Naive thymus-derived CD8-positive, alpha-beta T cell (primary cell): Measurements from ENCODE around the gene GUF1. TPM values are rescaled to one million over a fixed set of nuclear protein-coding genes. Genes with fewer than 3 reads are reported as not detected.
"Not testable (repeated sequence)": the region's sequence is repeated elsewhere in the genome, so short reads cannot be mapped to it uniquely, and the experiment has no call there.

Experiments
- ATAC-seq, 2 donors: fragments of 150-1000 bp; cut with Tn5 transposase in 1 of 2; sonication (Bioruptor Pico), chemical (Tn5 transposase) in 1 of 2; 1 replicate in 1 of 2; 2 replicates in 1 of 2; pipeline ENCODE4 v1.10.0; 2021; ENCODE audit warnings: mild to moderate bottlenecking in 2 of 2, moderate library complexity in 2 of 2
- POLR2A ChIA-PET: fragments of 350-600 bp; sonication (Branson Sonifier 250); formaldehyde crosslinking; loops from one replicate; lab custom pipeline; 2021; ENCODE audit warnings: antibody characterized with exemption; lab: Charles Lee
- DNase-seq, 10 donors: peaks; one replicate each; pipeline versions ENCODE4 v3.0.0 to v3.0.0-alpha.2; 2020 to 2022
- H3K27ac Mint-ChIP-seq, 10 donors: one replicate each; pipeline ENCODE4 v1.8.0; 2020 to 2022; ENCODE audit warnings: mild to moderate bottlenecking in 10 of 10, mixed read lengths in 10 of 10, moderate library complexity in 4 of 10, inconsistent platforms in 1 of 10
- H3K27me3 Mint-ChIP-seq, 5 donors: one replicate each; pipeline ENCODE4 v1.8.0; 2021 to 2022; ENCODE audit warnings: mixed read lengths in 5 of 5
- H3K36me3 Mint-ChIP-seq, 3 donors: one replicate each; pipeline ENCODE4 v1.8.0; 2020 to 2022; ENCODE audit warnings: mixed read lengths in 3 of 3, mild to moderate bottlenecking in 2 of 3, inconsistent platforms in 1 of 3
- H3K4me1 Mint-ChIP-seq, 4 donors: one replicate each; pipeline ENCODE4 v1.8.0; 2021 to 2022; ENCODE audit warnings: mixed read lengths in 4 of 4
- H3K4me3 Mint-ChIP-seq, 10 donors: one replicate each; pipeline ENCODE4 v1.8.0; 2020 to 2022; ENCODE audit warnings: mild to moderate bottlenecking in 10 of 10, mixed read lengths in 10 of 10, moderate library complexity in 6 of 10, inconsistent platforms in 1 of 10
- H3K9me3 Mint-ChIP-seq, 9 donors: one replicate each; pipeline ENCODE4 v1.8.0; 2020 to 2022; ENCODE audit warnings: mixed read lengths in 9 of 9, mild to moderate bottlenecking in 3 of 9, inconsistent platforms in 1 of 9, moderate library complexity in 1 of 9
- polyA plus RNA-seq, 3 donors: library from polyadenylated mRNA; unstranded; fragments of 300-500 nt; fragmentation: Illumina TruSeq; gene quantifications; one replicate each; pipeline ENCODE4 v1.2.3, GENCODE V29; 2021
- total RNA-seq, 8 experiments: library from RNA in 2 of 8; stranded (reverse) in 2 of 8; gene quantifications; one replicate each; pipeline ENCODE4 v1.2.3 and lab custom pipeline; 2021 to 2026

GUF1 gene
- total and polyA plus RNA-seq, 5 experiments from 2014 or later, result 7.9 to 27.1 (median 12.2) TPM

- DNase-seq (no peak), ATAC-seq (no peak)
- Mint-ChIP-seq H3K27me3 (no peaks in the 10 kb centered on the region), H3K4me3 (no peak overlapping the region), H3K4me1 (peaks cover 26 to 55% (median 52%) of the 10 kb centered on the region in 4 donors), H3K27ac (no peak overlapping the region), H3K9me3 (no peaks in the 10 kb centered on the region), H3K36me3 (peaks cover 0 to 5% (median 0%) of the 10 kb centered on the region in 3 donors)
- POLR2A ChIA-PET, result interaction anchor here (1.0 kb wide), 1 partner anchor 44 kb away, joined by 3 read pairs; the partner anchor contains the start of gene GUF1
Observed at GRCh38 chr4:44722001-44722400, 43.8 kb downstream of the GUF1 start.

DNA sequence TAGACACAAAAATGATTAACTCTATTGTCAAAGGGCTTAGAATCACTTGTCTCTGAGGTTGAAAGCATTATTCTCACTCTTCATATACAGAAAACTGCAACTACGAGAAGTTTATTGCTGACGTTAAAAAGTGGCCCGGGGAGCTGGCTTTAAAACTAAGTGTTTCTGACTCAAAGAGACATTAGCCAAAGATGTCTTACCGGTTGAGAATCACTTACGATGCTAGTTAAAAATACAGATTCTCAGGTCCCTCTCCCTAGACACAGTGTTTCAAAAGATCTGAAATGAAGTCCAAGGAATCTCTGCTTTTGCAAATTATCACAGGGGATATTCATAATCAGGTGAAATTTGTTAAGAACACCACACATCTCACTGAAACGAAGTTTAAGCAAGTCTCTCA is 46.9 kb downstream of the GUF1 start:
- H3K27me3 Mint-ChIP-seq, result peaks cover 0 to under 1% (median 0%) of the 10 kb centered on the region in 5 donors
- ATAC-seq, result no peak
- peaks cover 0 to 5% (median 0%) of the 10 kb centered on the region in 3 donors for H3K36me3 Mint-ChIP-seq
- H3K4me3 Mint-ChIP-seq, result peak overlapping the region; percentile 81 to 97 (median 95)
- H3K4me1 Mint-ChIP-seq, result peaks cover 27 to 55% (median 50%) of the 10 kb centered on the region in 4 donors
- POLR2A ChIA-PET, result interaction anchor here (4.2 kb wide), 1 partner anchor 47 kb away, joined by 46 read pairs; the partner anchor contains the start of gene GUF1
- H3K27ac Mint-ChIP-seq, result peak overlapping the region in 8 of 10 donors; percentile 77 to 96 (median 92)
- DNase-seq, result no peak
- H3K9me3 Mint-ChIP-seq, result no peaks in the 10 kb centered on the region

DNA sequence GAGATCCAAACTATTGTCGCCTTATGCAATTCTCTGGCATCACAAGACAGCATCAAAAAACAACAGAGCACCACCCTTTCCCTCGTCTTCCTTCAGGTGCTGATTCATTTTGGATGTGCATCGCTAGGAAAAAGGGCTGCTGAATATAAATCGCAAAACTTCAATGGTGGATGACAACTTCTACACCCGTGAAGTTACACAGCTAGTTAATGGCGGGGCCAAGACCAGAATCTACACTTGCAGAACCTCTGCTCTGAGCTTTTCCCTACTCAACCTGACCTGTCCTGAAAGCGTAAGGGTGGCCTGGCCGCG is 47.5 kb downstream of the GUF1 start:
- H3K9me3 Mint-ChIP-seq, result no peaks in the 10 kb centered on the region
- H3K36me3 Mint-ChIP-seq, result peaks cover 0 to 4% (median 0%) of the 10 kb centered on the region in 3 donors
- H3K4me1 Mint-ChIP-seq, result peaks cover 24 to 55% (median 47%) of the 10 kb centered on the region in 4 donors
- DNase-seq, result no peak
- H3K27me3 Mint-ChIP-seq, result peaks cover 0 to 5% (median 0%) of the 10 kb centered on the region in 5 donors
- peak overlapping the region; percentile 77 to 96 (median 92) for H3K27ac Mint-ChIP-seq
- peak overlapping the region; percentile 81 to 97 (median 95) for H3K4me3 Mint-ChIP-seq
- peak in 1 of 2 donors; percentile 40 for ATAC-seq
- POLR2A ChIA-PET, result interaction anchor here (4.2 kb wide), 1 partner anchor 47 kb away, joined by 46 read pairs; the partner anchor contains the start of gene GUF1

DNA sequence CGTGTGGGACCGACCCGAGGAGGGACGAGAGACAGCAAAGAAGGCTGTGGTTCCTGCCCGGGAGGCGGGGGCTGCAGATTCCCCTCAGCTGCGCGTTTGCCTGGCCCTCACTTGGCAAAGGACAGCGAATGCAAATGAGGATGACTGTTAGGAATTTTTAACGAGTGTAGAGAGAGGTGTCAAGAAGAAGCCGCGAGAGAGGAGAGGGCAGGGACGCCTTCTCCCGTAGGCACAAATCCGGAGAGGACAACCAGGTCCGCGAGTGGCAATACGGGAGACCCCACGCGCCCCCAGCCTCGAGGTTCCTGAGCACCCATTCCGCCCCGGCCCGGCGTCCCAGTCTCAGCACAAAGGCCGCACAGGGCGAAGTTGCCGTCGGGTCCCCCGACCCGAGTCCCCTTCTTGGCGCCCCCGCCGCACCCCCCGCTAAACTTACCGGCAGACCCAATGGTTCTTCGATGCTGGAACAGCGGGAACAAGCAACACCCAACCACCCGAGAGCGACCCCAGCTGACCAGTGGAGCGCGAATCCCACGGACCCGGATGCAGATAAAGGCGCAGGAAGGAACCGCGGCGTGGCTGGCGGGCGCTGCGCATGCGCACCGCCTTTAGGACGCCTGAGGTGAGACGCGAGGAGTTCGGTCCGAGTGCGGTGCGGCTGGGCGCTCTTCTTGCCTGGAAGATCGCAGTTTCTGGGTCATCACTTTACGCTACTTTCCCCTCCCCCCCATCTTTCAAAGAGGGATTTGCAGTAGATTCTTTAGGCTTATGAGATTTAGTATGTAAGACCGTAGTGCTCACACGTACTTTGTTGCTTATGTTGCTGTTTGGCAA is 48.0 kb downstream of the GUF1 start, which contains the start of gene GNPDA2:
TSS of gene GNPDA2 (minus strand) at position 519 of the 834 bp plus-strand sequence. CDS start 4,349 bp downstream, outside the sequence.
- peaks cover 21 to 49% (median 42%) of the 10 kb centered on the region in 4 donors for H3K4me1 Mint-ChIP-seq
- peak; percentile 84 to 90 for ATAC-seq
- POLR2A ChIA-PET, result interaction anchor here (1.0 to 4.2 kb wide), 2 partner anchors 13 to 48 kb away, joined by 3 to 46 read pairs; partner anchors contain the start of gene GUF1
- H3K4me3 Mint-ChIP-seq, result peak within 1 kb of the TSS; percentile 81 to 97 (median 95)
- no peaks in the 10 kb centered on the region for H3K9me3 Mint-ChIP-seq
- H3K27me3 Mint-ChIP-seq, result peaks cover 0 to 5% (median 0%) of the 10 kb centered on the region in 5 donors
- DNase-seq, result peak; percentile 67 to 92 (median 77)
- H3K27ac Mint-ChIP-seq, result peak within 1 kb of the TSS; percentile 77 to 96 (median 92)
- H3K36me3 Mint-ChIP-seq, result no peaks in the 10 kb centered on the region

GRCh38 chr4:44727471-44727870 is 49.3 kb downstream of the GUF1 start:
- H3K27ac Mint-ChIP-seq, result peak overlapping the region in 6 of 10 donors; percentile 53 to 93 (median 91)
- H3K4me1 Mint-ChIP-seq, result peaks cover 21 to 44% (median 41%) of the 10 kb centered on the region in 4 donors
- no peak for ATAC-seq
- peaks cover 0 to 5% (median 0%) of the 10 kb centered on the region in 5 donors for H3K27me3 Mint-ChIP-seq
- no peaks in the 10 kb centered on the region for H3K9me3 Mint-ChIP-seq
- H3K4me3 Mint-ChIP-seq, result peak overlapping the region in 9 of 10 donors; percentile 81 to 97 (median 95)
- DNase-seq, result no peak
- no peaks in the 10 kb centered on the region for H3K36me3 Mint-ChIP-seq
- POLR2A ChIA-PET, result interaction anchor here (1.0 to 4.2 kb wide), 2 partner anchors 11 to 49 kb away, joined by 3 to 46 read pairs; partner anchors contain the start of gene GUF1

GRCh38 chr4:44728694-44729093 is 50.5 kb downstream of the GUF1 start:
- H3K4me3 Mint-ChIP-seq, DNase-seq, POLR2A ChIA-PET, H3K36me3 Mint-ChIP-seq, H3K9me3 Mint-ChIP-seq, H3K27me3 Mint-ChIP-seq, ATAC-seq, H3K27ac Mint-ChIP-seq: not testable (repeated sequence)
- peaks cover 14 to 33% (median 32%) of the 10 kb centered on the region in 4 donors for H3K4me1 Mint-ChIP-seq

DNA sequence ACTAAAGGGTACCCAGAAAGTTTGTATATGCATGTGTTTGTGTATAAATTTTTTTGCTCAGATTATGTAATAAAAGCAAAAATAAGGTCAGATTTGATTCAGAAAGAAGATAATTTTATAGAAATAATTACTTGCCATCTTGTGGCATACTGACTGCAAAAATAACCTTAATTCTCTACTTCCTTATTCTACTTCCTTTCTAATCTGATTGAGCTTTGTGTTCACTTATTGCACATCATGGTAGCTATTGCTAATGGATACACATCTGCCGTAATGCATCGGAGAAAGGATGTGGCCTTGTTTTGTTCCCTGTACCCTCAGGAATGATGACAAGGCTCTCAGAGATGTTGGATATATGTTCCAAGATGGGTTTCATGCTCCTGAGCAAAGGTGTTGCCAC is 58.7 kb downstream of the GUF1 start:
- Mint-ChIP-seq H3K9me3 (no peaks in the 10 kb centered on the region), H3K27me3 (peaks cover 3 to 37% (median 16%) of the 10 kb centered on the region in 5 donors), H3K4me3 (peak overlapping the region in 1 of 10 donors; percentile 11), H3K36me3 (no peaks in the 10 kb centered on the region), H3K27ac (no peak overlapping the region), H3K4me1 (peaks cover 0 to 5% (median 0%) of the 10 kb centered on the region in 4 donors)
- POLR2A ChIA-PET, result no interaction called here
- DNase-seq, result no peak
- no peak for ATAC-seq

DNA sequence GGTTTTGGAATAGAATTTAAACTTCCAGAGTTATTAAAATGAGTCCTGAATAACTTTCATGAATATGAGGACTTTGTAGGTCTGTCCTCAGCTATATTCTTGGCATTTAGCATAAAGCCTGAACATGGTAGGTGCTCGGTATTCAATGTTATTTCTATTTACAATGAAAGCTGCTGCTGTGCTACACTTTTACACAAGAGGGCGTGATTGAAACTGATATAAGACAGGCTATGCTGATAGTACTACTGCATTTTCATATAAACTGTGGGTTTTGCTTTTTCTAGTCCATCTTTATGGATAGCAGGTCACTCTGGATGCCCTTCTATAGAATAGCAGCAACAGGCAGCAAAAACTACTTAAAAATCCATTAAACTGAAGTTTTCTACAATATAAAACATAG is 60.4 kb downstream of the GUF1 start:
- Mint-ChIP-seq H3K9me3 (no peaks in the 10 kb centered on the region), H3K27me3 (peaks cover 5 to 35% (median 22%) of the 10 kb centered on the region in 5 donors), H3K27ac (no peak overlapping the region), H3K4me3 (no peak overlapping the region), H3K36me3 (no peaks in the 10 kb centered on the region), H3K4me1 (peaks cover 0 to 5% (median 0%) of the 10 kb centered on the region in 4 donors)
- ATAC-seq (no peak), DNase-seq (no peak)
- POLR2A ChIA-PET, result interaction anchor here (1.6 kb wide), 1 partner anchor 12 kb away, joined by 3 read pairs; no protein-coding TSS in a partner anchor

DNA sequence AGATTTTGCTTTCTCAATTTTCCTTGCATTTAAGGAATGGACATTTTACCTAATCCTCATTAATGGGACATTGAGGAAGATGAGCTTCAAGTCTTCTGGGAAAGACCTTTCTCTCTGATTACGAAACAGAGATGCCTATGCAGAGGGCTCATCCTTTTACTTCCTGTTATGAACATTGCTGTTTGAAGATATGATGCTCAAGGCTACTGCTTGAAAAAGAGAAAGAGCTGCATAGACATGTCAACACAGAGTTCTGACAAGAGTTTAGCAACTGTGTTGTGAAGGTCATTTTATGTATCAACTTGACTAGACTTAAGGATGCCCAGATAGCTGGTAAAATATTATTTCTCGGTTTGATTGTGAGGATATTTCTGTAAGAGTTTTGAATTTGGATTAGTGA is 62.0 kb downstream of the GUF1 start:
- H3K9me3 Mint-ChIP-seq, result peaks cover 0 to 3% (median 0%) of the 10 kb centered on the region in 9 donors
- POLR2A ChIA-PET, result no interaction called here
- H3K27ac Mint-ChIP-seq, result no peak overlapping the region
- ATAC-seq (no peak), DNase-seq (no peak)
- peaks cover 0 to 5% (median 0%) of the 10 kb centered on the region in 4 donors for H3K4me1 Mint-ChIP-seq
- H3K27me3 Mint-ChIP-seq, result peaks cover 3 to 19% (median 15%) of the 10 kb centered on the region in 5 donors
- H3K36me3 Mint-ChIP-seq, result no peaks in the 10 kb centered on the region
- H3K4me3 Mint-ChIP-seq, result no peak overlapping the region

Other genes with a start within 250 kb of the GUF1 start
- gene KCTD8, start 229.6 kb upstream of the GUF1 start, total RNA-seq, result not detected
- not detected for gene KCTD8, start 229.6 kb upstream of the GUF1 start, polyA plus RNA-seq
- under 1 TPM in 1 of 2 experiments, not detected in 1; 0.80 TPM for gene YIPF7, start 26.8 kb upstream of the GUF1 start, total RNA-seq
- gene YIPF7, start 26.8 kb upstream of the GUF1 start, polyA plus RNA-seq, result not detected
- 10 to 100 TPM; 13.6 to 14.1 TPM for gene GNPDA2, start 48.1 kb downstream of the GUF1 start, total RNA-seq
- 10 to 100 TPM; 15.3 to 20.2 (median 17.5) TPM for gene GNPDA2, start 48.1 kb downstream of the GUF1 start, polyA plus RNA-seq